ENCODE results near the gene IL22RA2.

IL22RA2 gene

GRCh38 chr6:137167702-137168377 lies 5.6 kb downstream of the IL22RA2 start:
- no peak for DNase-seq (ENCODE audit: low spot score)

- DNase-seq (ENCODE audit: low spot score), result no peak
Measured at GRCh38 chr6:137166247-137167098, 7.0 kb downstream of the IL22RA2 start.

GRCh38 chr6:137165375-137166246 lies 7.8 kb downstream of the IL22RA2 start:
- DNase-seq (ENCODE audit: low spot score), result no peak

- no peak for DNase-seq (ENCODE audit: low spot score)
Measured at GRCh38 chr6:137163732-137164318, 9.6 kb downstream of the IL22RA2 start.

GRCh38 chr6:137162692-137163306 lies 10.6 kb downstream of the IL22RA2 start:
- no peak for DNase-seq (ENCODE audit: low spot score)

- no peak for DNase-seq (ENCODE audit: low spot score)
Measured at GRCh38 chr6:137161949-137162348, 11.5 kb downstream of the IL22RA2 start.

GRCh38 chr6:137160763-137161162 lies 12.7 kb downstream of the IL22RA2 start:
- no peak for DNase-seq (ENCODE audit: low spot score)

DNA sequence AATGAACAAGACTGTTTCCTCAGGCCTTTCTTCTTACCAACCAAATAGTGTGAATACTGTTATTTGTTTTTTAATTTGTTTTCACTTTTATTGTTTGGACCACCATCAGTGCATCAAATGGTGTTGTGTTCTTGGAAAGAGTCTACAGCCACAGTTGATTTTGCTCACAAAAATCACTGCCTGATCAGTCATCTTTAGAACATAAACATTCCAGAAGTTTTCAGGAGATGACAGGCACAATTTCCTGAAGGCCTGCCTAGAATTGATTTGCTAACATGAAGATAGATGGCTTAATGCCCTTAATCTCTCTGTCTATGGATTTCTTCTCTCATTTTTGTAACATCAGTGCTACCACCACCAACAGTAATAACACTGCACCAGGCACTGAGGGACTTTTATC lies 13.5 kb downstream of the IL22RA2 start:
- no peak for DNase-seq (ENCODE audit: low spot score)

DNA sequence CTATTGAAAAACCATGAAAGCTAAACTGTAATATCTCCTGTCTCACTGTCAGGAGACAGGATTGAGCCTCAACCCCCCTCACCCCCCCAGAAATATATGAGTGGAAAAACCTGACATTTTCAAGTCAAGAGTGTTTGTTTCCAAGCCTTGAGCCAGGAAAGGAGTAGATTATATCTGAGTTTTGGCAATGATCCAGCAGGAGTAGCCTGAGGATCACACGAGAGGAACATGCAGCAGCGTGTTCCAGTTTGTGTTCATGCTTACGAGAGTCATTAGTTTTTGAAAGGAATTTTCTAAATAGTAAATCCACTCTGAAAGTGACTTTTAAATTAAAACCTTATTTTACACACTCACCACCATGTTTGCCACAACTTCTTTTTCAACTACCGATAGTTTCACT lies 15.8 kb downstream of the IL22RA2 start:
- no peak for DNase-seq (ENCODE audit: low spot score)

DNA sequence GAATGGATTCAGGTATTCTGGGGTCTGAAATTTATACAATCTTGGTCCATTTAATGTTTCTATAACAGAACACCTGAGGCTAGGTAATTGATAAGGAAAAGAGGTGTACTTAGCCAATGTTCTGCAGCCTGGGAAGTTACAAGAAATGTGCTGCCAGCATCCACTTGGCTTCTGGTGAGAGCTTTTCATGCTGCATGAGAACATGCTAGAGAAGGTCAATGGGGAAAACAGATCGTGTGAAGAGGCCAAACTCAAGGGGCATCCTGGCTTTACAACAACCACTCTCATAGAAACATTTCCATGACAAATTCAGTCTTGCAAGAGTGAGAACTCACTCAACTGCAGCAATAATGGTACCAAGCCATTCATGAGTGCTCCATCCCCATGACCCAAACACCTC lies 16.8 kb downstream of the IL22RA2 start:
- DNase-seq (ENCODE audit: low spot score), result no peak

DNA sequence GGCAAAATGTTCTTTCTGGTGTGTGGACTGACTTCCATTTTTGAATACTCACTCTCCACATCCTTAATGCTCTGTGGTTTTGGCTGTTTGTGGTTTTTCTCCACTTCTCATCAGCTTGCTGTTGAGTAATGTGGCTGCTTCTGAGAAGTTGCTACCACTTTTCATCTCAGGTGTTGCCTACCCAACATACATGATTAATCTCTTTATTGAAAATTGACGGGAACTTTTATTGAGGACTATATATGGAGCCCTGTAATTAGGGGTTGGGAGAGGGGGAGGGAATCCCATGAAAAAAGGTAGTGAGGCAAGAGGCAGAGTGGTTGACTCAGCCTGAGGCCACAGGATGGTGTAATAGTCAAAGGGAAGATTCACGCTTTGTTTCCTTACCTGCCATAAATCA lies 17.6 kb downstream of the IL22RA2 start:
- DNase-seq (ENCODE audit: low spot score), result no peak

DNA sequence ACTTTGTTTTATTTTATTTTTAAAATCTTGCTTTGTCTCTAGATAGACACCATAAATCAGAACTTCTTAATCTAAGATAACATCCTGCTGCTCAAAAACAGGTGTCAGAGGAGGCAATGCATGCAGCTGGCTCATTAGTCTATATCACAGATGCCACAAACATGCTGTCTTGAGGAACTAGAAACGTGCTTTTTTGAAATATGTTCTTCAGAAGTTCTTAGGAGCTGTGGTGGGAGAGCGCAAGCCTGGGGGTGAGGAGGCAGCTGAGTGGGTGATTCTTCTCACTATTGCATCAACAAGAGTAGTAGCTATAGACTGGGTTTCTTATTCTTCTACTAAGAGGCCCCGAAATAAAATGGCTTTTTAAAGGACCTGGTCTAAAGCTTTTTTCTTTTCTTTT lies 23.4 kb downstream of the IL22RA2 start:
- no peak for DNase-seq (ENCODE audit: low spot score)

- no peak for DNase-seq (ENCODE audit: low spot score)
Measured at GRCh38 chr6:137149035-137149393, 24.4 kb downstream of the IL22RA2 start.

DNA sequence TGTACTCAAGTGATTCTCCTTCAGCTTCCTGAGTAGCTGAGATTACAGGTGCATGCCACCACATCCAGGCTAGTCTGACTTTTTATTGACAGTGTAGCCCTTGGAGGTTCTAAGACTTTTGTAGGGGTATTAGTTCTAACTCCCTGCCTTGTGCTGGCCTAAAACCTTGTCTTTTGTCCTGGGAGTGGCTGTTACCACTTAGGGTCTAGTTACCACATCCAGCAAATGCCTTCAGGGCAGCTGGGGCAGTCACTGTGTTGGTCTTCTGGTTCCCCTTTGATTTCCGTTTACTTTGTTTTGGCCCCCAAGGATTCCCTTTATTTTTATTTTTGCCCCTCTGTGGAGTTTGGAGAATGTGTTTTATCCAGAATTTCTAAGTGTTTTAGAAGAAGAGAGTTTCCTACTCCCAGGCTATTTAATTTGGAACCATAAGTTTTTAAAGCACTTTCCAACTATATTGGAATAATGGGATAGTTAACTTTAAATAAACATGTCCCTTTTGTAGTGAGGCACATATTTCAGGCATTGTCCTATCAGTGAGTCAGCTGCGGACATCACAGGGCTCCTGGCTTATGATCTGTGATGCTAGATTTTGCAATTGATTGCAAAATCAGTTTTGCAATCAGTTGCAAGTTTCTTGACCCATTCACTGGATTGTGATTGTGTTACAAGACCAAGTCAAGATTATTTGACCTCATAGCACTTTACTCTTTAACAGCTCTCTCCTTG lies 25.0 kb downstream of the IL22RA2 start:
- DNase-seq (ENCODE audit: low spot score), result no peak

GRCh38 chr6:137147195-137147594 lies 26.2 kb downstream of the IL22RA2 start:
- no peak for DNase-seq (ENCODE audit: low spot score)

DNA sequence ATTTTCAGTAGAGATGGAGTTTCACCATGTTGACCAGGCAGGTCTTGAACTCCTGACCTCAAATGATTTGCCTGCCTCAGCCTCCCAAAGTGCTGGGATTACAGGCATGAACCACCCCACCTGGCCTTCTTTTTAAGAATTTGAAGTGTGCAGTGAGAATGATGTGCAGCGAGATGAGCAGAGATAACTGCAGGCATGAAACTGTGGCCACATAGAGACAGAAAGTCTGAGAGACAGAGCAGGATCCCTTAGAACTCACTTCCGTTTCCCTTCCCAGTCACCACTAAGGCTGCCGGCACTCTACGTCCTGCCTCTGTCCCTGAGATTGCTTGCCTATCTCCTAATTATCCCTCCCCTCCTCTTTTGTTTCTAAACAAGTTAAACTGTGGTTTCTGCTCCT lies 27.2 kb downstream of the IL22RA2 start:
- no peak for DNase-seq (ENCODE audit: low spot score)

GRCh38 chr6:137145421-137145820 lies 28.0 kb downstream of the IL22RA2 start:
- no peak for DNase-seq (ENCODE audit: low spot score)

- no peak for DNase-seq (ENCODE audit: low spot score)
Measured at GRCh38 chr6:137136065-137136464, 37.4 kb downstream of the IL22RA2 start.

- DNase-seq (ENCODE audit: low spot score), result no peak
Measured at GRCh38 chr6:137134483-137134882, 39.0 kb downstream of the IL22RA2 start.

DNA sequence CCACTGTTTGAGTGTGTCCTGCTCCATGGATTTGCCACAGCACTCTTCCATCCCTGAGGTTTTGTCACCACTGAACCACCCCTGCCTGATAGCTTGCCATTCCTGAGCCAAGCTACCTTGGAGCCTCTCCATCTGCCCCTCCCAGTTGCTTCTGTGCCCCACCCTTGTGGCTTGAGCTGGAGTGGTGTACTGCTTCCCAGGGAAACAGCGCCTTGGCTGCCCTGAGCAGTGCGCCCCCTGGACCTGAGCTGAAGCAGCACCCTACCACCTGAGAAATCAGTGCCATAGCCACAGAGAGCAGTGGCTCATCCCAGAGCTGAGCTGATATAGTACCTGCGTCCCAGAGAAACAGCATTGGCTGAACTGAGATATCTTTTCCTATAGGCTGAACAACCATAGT lies 40.3 kb downstream of the IL22RA2 start:
- DNase-seq (ENCODE audit: low spot score), result no peak

GRCh38 chr6:137126875-137127485 lies 46.5 kb downstream of the IL22RA2 start:
- no peak for DNase-seq (ENCODE audit: low spot score)

Data from left forelimb (tissue), 1 donor.